Stimulated activated naive CD8-positive, alpha-beta T cell treated with anti-CD3 and anti-CD28 coated beads, Interleukin-15, amount 100 ng/mL, for 72 hours (primary cell): ENCODE results near the gene IGFN1.
"Not testable (repeated sequence)": the region's sequence is repeated elsewhere in the genome, so short reads cannot be mapped to it uniquely, and the experiment has no call there.

Experiments
- ATAC-seq: fragments of 150-1000 bp; cut with Tn5 transposase; 2 replicates; pipeline ENCODE4 v1.10.0; 2021; ENCODE audit warnings: mild to moderate bottlenecking, moderate library complexity
- DNase-seq, 2 donors: peaks; one replicate each; pipeline ENCODE4 v3.0.0; 2021 to 2022
- H3K27ac Mint-ChIP-seq, 2 donors: one replicate each; pipeline ENCODE4 v1.8.0; 2022; ENCODE audit warnings: mild to moderate bottlenecking in 2 of 2, mixed read lengths in 2 of 2, moderate library complexity in 2 of 2
- H3K27me3 Mint-ChIP-seq: one replicate; pipeline ENCODE4 v1.8.0; 2022; ENCODE audit warnings: mixed read lengths
- H3K4me1 Mint-ChIP-seq: one replicate; pipeline ENCODE4 v1.8.0; 2022; ENCODE audit warnings: mild to moderate bottlenecking, mixed read lengths
- H3K4me3 Mint-ChIP-seq, 2 donors: one replicate each; pipeline ENCODE4 v1.8.0; 2022; ENCODE audit warnings: mild to moderate bottlenecking in 2 of 2, mixed read lengths in 2 of 2, moderate library complexity in 1 of 2
- H3K9me3 Mint-ChIP-seq, 2 donors: one replicate each; pipeline ENCODE4 v1.8.0; 2022; ENCODE audit warnings: mixed read lengths in 2 of 2

The IGFN1 gene

GRCh38 chr1:201154389-201155165, 36.0 kb upstream of the IGFN1 start, which contains the start of gene TMEM9:
TSS of gene TMEM9 (minus strand) at chr1:201154474. CDS start at chr1:201153923, 551 bp downstream.
- Mint-ChIP-seq H3K27me3 (peaks cover 32% of the 10 kb centered on the region), H3K4me1 (peaks cover 21% of the 10 kb centered on the region), H3K4me3 (peak within 1 kb of the TSS; percentile 80 to 88), H3K27ac (peak within 1 kb of the TSS; percentile 87 to 88), H3K9me3 (no peaks in the 10 kb centered on the region)
- DNase-seq (peak; percentile 97 to 98), ATAC-seq (peak; percentile 96)

- DNase-seq (no peak), ATAC-seq (no peak)
- Mint-ChIP-seq H3K4me1 (peaks cover 21% of the 10 kb centered on the region), H3K9me3 (no peaks in the 10 kb centered on the region), H3K27ac (no peak overlapping the region), H3K4me3 (no peak overlapping the region), H3K27me3 (peaks cover 32% of the 10 kb centered on the region)
These were observed 35.3 kb upstream of the IGFN1 start for GRCh38 chr1:201155354-201155753.

GRCh38 chr1:201156346-201156745, 34.3 kb upstream of the IGFN1 start:
- Mint-ChIP-seq H3K27ac (no peak overlapping the region), H3K27me3 (peaks cover 32% of the 10 kb centered on the region)

DNA sequence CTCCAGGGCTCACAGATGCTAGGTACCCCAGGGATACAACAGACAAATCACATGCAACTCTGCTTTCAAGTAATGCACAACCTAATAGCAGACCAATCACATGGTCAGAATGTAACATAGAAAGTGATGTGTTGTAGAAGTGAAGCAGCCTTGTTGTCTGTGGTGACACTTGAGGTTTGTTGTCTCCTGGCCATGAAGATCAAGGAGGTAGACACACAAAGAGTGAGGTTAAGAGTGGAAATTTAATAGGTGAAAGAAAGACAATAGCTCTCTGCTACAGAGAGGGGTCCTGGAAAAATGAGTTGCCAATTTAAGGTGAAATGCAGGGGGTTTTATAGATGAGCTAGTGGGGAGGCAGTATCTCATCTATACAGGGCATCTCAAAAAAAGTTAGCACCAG, 33.8 kb upstream of the IGFN1 start:
- DNase-seq (no peak), ATAC-seq (no peak)
- Mint-ChIP-seq H3K4me1 (peaks cover 21% of the 10 kb centered on the region), H3K27ac (no peak overlapping the region), H3K27me3 (peaks cover 32% of the 10 kb centered on the region), H3K9me3 (no peaks in the 10 kb centered on the region), H3K4me3 (no peak overlapping the region)

More at GRCh38 chr1:201156346-201156745, 34.3 kb upstream of the IGFN1 start:
- ATAC-seq (no peak), DNase-seq (no peak)
- no peaks in the 10 kb centered on the region for H3K9me3 Mint-ChIP-seq
- peaks cover 21% of the 10 kb centered on the region for H3K4me1 Mint-ChIP-seq
- H3K4me3 Mint-ChIP-seq: no peak overlapping the region

GRCh38 chr1:201157949-201158348, 32.7 kb upstream of the IGFN1 start:
- no peak for DNase-seq
- ATAC-seq: no peak
- peaks cover 15% of the 10 kb centered on the region for H3K4me1 Mint-ChIP-seq
- H3K27me3 Mint-ChIP-seq: peaks cover 32% of the 10 kb centered on the region
- no peaks in the 10 kb centered on the region for H3K9me3 Mint-ChIP-seq
- H3K4me3 Mint-ChIP-seq: no peak overlapping the region
- H3K27ac Mint-ChIP-seq: no peak overlapping the region

GRCh38 chr1:201163036-201163435, 27.6 kb upstream of the IGFN1 start:
- not testable (repeated sequence) for H3K4me1 Mint-ChIP-seq, H3K9me3 Mint-ChIP-seq, DNase-seq, H3K4me3 Mint-ChIP-seq, ATAC-seq, H3K27ac Mint-ChIP-seq
- H3K27me3 Mint-ChIP-seq: peaks cover 12% of the 10 kb centered on the region

DNA sequence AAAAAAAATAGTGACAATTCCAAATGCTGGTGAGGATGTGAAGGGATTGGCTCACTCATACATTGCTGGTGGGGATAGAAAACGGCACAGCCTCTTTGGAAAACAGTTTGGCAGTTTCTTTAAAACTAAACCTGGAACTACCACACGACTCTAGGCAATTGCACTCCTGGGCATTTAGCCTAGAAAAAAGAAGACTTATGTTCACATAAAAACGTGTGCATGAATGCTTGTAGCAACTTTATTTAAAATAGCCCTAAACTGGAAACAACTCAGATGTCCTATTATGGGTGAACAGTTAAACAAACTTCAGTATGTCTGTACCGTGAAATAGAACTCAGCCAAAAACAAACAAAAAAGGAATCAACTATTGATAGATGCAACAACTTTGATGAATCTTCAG, 26.9 kb upstream of the IGFN1 start:
- no peak for ATAC-seq
- Mint-ChIP-seq H3K27me3 (peaks cover 5% of the 10 kb centered on the region), H3K9me3 (no peaks in the 10 kb centered on the region), H3K27ac (no peak overlapping the region), H3K4me1 (no peaks in the 10 kb centered on the region), H3K4me3 (no peak overlapping the region)
- DNase-seq: no peak

DNA sequence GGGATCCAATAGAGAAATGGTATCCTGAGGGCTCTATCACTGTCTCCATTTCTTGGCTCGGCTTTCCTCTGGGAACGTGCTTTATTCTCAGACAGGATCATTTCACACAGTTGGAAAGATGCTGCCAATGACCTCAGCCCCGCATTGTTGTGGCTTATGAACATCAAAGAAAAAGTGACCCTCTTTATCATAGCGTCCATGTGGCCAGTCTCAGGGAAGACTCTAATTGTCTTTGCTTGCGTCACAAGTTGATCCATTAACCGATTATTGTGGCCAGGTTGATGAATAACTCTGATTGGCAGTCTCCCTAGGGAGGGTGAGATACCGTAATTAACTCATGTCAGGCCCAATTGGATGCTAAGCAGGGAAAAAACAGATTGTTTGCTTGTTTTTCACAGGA, 26.0 kb upstream of the IGFN1 start:
- DNase-seq: no peak
- H3K9me3 Mint-ChIP-seq: no peaks in the 10 kb centered on the region
- no peak for ATAC-seq
- H3K4me3 Mint-ChIP-seq: no peak overlapping the region
- H3K4me1 Mint-ChIP-seq: no peaks in the 10 kb centered on the region
- H3K27ac Mint-ChIP-seq: no peak overlapping the region
- H3K27me3 Mint-ChIP-seq: no peaks in the 10 kb centered on the region

- DNase-seq: no peak
- no peaks in the 10 kb centered on the region for H3K9me3 Mint-ChIP-seq
These were observed 23.3 kb upstream of the IGFN1 start for GRCh38 chr1:201167041-201167991.

GRCh38 chr1:201169203-201169602, 21.4 kb upstream of the IGFN1 start:
- ATAC-seq (no peak), DNase-seq (no peak)
- no peak overlapping the region for H3K4me3 Mint-ChIP-seq
- no peak overlapping the region for H3K27ac Mint-ChIP-seq
- peaks cover 11% of the 10 kb centered on the region for H3K27me3 Mint-ChIP-seq
- no peaks in the 10 kb centered on the region for H3K9me3 Mint-ChIP-seq
- peaks cover 31% of the 10 kb centered on the region for H3K4me1 Mint-ChIP-seq

More at GRCh38 chr1:201167041-201167991, 23.3 kb upstream of the IGFN1 start:
- H3K27me3 Mint-ChIP-seq: peaks cover 10% of the 10 kb centered on the region
- ATAC-seq: no peak
- H3K27ac Mint-ChIP-seq: no peak overlapping the region
- H3K4me3 Mint-ChIP-seq: no peak overlapping the region
- H3K4me1 Mint-ChIP-seq: peaks cover 25% of the 10 kb centered on the region

DNA sequence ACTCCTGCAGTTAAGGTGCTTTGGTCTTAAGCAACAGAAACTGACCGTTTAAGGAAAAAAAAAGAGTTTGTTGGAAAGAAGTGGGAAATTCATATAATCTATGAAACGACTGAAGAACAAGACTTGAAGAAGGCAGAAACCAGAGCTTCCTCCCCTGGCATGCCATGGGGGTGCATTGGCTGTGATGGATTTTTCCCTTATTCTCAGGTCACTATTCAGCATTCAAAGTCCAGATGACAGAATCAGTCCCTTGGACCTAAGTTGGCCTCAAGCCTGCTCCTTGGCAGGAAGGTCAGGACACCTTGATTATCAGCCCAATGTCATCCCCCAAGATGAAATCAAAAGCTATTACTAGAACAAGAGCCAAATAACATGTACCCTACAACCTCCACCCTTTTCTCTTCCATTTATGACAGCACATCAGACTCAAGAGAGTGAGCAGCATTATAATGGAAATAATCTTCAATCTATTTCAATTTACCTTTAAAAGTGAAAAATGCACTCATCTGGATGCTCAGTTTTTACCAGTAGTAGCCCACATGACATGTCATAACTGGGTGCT, 20.6 kb upstream of the IGFN1 start:
- H3K9me3 Mint-ChIP-seq: no peaks in the 10 kb centered on the region
- peak overlapping the region; percentile 84 to 90 for H3K4me3 Mint-ChIP-seq
- peak overlapping the region; percentile 97 to 99 for H3K27ac Mint-ChIP-seq
- H3K27me3 Mint-ChIP-seq: peaks cover 11% of the 10 kb centered on the region
- ATAC-seq: no peak
- peaks cover 31% of the 10 kb centered on the region for H3K4me1 Mint-ChIP-seq
- no peak for DNase-seq

- DNase-seq (peak; percentile 84 to 93), ATAC-seq (peak; percentile 93)
- H3K4me1 Mint-ChIP-seq: peaks cover 31% of the 10 kb centered on the region
- no peaks in the 10 kb centered on the region for H3K9me3 Mint-ChIP-seq
- peak overlapping the region; percentile 84 to 90 for H3K4me3 Mint-ChIP-seq
- peaks cover 17% of the 10 kb centered on the region for H3K27me3 Mint-ChIP-seq
- peak overlapping the region; percentile 97 to 99 for H3K27ac Mint-ChIP-seq
These were observed 20.0 kb upstream of the IGFN1 start for GRCh38 chr1:201170533-201171062.

DNA sequence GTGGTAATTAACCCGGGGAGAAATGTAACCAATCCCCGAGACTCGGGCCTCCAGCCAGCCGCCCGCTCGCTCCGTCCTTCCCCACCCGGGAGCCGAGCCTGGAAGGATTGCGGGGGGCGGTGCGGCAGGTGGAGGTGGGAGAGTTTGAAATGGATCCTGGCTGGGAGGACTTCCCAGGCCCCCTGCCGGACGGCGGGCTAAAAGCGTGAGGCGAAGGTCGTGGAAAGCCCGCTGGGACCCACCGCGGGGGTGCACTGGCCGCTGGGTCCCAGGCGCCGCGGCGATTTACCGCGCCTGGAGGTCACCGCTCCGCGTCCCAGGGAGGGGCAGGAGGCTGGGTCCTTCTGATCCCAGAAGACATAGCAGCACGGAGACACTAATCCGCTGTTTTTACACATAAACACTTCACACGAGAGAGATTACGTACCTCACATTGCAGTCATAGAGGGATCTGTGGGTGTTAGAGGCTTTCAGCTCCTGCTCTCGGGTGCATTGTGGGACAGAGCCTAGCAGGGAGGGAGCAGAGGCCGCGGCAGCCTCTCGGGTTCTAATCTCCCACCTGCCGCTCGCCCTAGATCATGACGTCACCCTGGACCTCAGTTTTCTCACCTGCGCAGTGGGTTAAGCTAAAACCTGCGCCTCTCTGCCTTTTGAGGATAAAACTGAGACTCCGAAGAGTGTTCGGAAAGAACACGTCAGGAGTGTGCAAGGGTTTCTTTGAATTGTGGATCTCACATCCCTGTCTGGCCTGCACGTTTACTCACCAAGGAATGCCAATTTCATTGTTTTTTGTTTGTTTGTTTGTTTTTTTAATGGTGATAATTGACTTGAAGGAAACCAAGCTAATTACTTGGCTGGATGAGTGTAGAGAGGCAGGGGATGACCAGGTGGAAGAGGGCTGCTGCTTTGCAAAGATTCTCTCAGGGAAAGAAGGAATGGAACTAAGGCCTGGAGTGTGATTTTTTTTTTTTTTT, 19.3 kb upstream of the IGFN1 start:
- H3K27ac Mint-ChIP-seq: peak overlapping the region; percentile 97 to 99
- peak; percentile 81 for ATAC-seq
- H3K4me1 Mint-ChIP-seq: peaks cover 31% of the 10 kb centered on the region
- no peaks in the 10 kb centered on the region for H3K9me3 Mint-ChIP-seq
- H3K27me3 Mint-ChIP-seq: peaks cover 19% of the 10 kb centered on the region
- H3K4me3 Mint-ChIP-seq: peak overlapping the region; percentile 84 to 90
- DNase-seq: peak; percentile 60 to 78

- Mint-ChIP-seq H3K27ac (no peak overlapping the region), H3K27me3 (peaks cover 25% of the 10 kb centered on the region), H3K9me3 (no peaks in the 10 kb centered on the region), H3K4me3 (no peak overlapping the region), H3K4me1 (peaks cover 31% of the 10 kb centered on the region)
- ATAC-seq (no peak), DNase-seq (no peak)
These were observed 18.3 kb upstream of the IGFN1 start for GRCh38 chr1:201172326-201172725.
